Transverse colon (tissue), 4 donors: ENCODE data around the gene EPM2A.

Experiments
- CTCF ChIP-seq, 5 experiments: fragments of 200-600 bp in 3 of 5; fragments of 450-650 bp in 2 of 5; sonication (generic) in 3 of 5; IDR thresholded peaks; 1 replicate in 2 of 5; 2 replicates in 3 of 5; pipeline ENCODE4 v1.5.1; 2016 to 2017; ENCODE audit warnings: antibody characterized with exemption in 5 of 5, inconsistent platforms in 3 of 5, mild to moderate bottlenecking in 2 of 5, moderate library complexity in 1 of 5
- POLR2A ChIP-seq: fragments of 450-650 bp; IDR thresholded peaks from one replicate; pipeline ENCODE4 v1.6.1; 2016; ENCODE audit warnings: antibody characterized with exemption, mild to moderate bottlenecking, moderate library complexity
- POLR2AphosphoS5 ChIP-seq, 3 donors: sonication (generic); formaldehyde crosslinking; IDR thresholded peaks; one replicate each; pipeline ENCODE4 v1.6.1; 2016; ENCODE audit warnings: antibody characterized with exemption in 3 of 3

- TF ChIP-seq CTCF (IDR thresholded peaks at IDR 0.05) (no peak), POLR2A (no peak), POLR2AphosphoS5 (IDR thresholded peaks at IDR 0.05) (no peak)
These were observed 107.9 kb downstream of the EPM2A start for GRCh38 chr6:145627451-145627850.
